VCaP (cell line): ENCODE measurements around the gene FUZ.

ENCODE experiments used
- H3K27ac ChIP-seq: fragments of 450-650 bp; 2 replicates; pipeline ENCODE4 v1.5.1; 2017
- TF ChIP-seq, protein P1 (sequence below): fragments of 450-650 bp; conservative IDR thresholded peaks from 2 replicates; pipeline ENCODE4 v1.5.1; 2017; ENCODE audit warnings: mild to moderate bottlenecking, moderate library complexity

The FUZ gene

DNA sequence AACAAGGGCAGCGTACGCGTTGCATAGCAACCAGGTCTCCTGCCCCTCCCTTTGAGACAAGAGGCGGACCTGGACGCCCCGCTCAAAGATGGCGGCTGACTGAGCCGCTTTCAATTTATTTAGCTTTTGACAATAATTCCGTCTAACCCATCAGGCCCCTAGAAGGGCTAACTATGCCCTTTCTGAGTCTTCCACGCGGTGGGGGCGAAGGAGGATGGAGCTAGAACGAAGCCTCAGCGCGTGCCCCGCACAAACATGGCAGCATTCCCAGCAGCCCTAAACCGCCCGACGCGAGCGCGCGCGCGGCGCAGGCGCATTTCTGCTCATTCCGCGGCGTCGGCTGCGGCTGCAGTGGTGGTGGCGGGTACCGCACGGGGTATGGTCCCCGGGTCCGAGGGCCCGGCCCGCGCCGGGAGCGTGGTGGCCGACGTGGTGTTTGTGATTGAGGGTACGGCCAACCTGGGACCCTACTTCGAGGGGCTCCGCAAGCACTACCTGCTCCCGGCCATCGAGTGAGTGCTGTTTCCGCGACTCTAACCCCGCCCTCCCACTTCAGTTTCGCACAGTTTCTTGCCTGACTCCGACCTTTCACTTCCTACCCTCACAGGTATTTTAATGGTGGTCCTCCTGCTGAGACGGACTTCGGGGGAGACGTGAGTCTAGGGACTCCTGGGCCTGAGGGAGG is 5.0 kb upstream of the FUZ start, which contains the start of gene MED25:
TSS of gene MED25 (plus strand) at position 326 of the 685 bp plus-strand sequence. CDS start at position 379, 53 bp downstream.
- H3K27ac ChIP-seq = peak within 1 kb of the TSS; percentile 86
- TF ChIP-seq, protein P1, sequence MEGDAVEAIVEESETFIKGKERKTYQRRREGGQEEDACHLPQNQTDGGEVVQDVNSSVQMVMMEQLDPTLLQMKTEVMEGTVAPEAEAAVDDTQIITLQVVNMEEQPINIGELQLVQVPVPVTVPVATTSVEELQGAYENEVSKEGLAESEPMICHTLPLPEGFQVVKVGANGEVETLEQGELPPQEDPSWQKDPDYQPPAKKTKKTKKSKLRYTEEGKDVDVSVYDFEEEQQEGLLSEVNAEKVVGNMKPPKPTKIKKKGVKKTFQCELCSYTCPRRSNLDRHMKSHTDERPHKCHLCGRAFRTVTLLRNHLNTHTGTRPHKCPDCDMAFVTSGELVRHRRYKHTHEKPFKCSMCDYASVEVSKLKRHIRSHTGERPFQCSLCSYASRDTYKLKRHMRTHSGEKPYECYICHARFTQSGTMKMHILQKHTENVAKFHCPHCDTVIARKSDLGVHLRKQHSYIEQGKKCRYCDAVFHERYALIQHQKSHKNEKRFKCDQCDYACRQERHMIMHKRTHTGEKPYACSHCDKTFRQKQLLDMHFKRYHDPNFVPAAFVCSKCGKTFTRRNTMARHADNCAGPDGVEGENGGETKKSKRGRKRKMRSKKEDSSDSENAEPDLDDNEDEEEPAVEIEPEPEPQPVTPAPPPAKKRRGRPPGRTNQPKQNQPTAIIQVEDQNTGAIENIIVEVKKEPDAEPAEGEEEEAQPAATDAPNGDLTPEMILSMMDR = peak; percentile 38

DNA sequence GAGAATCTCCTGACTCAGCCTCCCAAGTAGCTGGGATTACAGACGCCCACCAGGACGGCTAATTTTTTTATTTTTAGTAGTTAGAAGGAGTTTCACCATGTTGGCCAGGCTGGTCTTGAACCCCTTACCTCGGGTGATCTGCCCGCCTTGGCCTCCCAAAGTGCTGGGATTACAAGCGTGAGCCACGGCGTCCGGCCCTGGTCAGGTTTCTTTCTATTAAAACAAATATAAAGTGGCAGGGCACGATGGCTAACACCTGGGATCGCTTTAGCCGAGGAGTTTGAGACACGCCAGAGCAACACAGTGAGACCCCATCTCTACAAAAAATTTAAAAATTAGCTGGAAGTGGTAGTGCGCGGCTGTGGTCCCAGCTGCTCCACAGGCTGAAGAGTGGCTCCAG is 3.5 kb upstream of the FUZ start:
- H3K27ac ChIP-seq = peak overlapping the region; percentile 86
- TF ChIP-seq, protein P1 = no peak

DNA sequence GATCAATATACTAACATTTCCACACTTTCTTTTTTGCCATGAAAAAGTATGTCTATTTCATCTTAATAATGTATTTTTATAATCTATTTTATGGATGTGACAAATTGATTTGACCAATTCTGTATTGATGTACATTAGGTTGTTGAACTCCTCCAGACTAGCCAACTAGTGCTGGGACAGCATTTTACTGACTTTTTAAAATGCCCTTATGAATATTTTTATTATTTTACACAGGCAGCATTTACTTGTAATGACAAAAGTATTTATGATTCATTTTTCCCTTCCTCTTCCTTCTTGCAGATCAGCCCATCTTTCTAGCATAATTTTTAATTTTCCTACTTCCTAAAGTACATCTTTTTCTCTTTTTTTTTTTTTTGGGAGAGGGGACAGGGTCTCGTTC is 918 bp upstream of the FUZ start:
- H3K27ac ChIP-seq = peak overlapping the region; percentile 84
- TF ChIP-seq, protein P1 = no peak

DNA sequence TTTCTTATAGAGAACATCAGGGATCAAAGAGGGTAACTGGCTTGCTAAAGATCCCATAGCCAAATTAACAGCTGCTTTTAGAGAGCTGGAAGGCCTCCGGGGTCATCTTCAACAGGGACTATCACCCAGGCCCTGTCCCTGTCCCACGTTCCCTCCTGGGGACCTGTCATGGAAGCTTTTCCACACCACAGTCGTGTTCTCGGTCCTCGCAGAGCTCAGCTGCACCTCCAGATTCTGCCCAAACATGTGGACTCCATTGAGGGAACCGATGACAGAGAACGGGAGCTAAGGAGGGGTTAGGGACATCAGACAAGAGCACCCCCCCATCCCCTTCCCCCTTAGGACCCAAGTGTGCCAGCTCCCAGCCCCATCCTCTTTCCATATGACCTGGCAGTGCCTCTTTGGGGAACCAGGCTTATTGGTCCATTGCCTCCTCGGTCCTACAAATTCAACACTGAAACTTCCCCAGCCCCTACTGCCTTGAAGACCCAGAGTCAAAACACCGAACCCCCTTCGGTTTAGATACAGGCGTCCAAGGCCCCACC is 568 bp downstream of the FUZ start:
- TF ChIP-seq, protein P1 = no peak

GRCh38 chr19:49811328-49811727 is 1.8 kb downstream of the FUZ start:
- no peak overlapping the region for H3K27ac ChIP-seq
- TF ChIP-seq, protein P1 = no peak

More for the DNA sequence above, 568 bp downstream of the FUZ start:
- peak overlapping the region; percentile 84 for H3K27ac ChIP-seq

DNA sequence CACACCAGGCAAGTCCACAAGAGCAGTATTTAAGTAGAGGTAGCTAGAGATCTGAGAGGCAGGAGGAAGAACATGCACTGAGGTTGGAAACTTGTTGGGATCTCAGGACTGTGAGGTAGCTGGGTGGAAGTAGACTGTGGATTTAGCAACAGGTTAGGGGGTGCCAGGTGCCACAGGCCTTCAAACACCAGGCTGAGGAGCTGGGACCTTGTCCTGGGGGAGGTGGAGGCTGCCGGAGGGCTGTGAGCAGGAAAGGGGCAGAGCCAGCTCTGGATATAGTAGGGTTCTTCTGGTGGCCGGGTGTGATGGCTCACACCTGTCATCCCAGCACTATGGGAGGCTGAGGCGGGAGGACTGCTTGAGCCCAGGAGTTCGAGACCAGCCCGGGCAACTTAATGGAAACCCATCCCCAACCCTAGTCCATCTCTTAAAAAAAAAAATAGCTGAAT is 3.1 kb downstream of the FUZ start:
- TF ChIP-seq, protein P1 = no peak
- peak overlapping the region; percentile 79 for H3K27ac ChIP-seq

DNA sequence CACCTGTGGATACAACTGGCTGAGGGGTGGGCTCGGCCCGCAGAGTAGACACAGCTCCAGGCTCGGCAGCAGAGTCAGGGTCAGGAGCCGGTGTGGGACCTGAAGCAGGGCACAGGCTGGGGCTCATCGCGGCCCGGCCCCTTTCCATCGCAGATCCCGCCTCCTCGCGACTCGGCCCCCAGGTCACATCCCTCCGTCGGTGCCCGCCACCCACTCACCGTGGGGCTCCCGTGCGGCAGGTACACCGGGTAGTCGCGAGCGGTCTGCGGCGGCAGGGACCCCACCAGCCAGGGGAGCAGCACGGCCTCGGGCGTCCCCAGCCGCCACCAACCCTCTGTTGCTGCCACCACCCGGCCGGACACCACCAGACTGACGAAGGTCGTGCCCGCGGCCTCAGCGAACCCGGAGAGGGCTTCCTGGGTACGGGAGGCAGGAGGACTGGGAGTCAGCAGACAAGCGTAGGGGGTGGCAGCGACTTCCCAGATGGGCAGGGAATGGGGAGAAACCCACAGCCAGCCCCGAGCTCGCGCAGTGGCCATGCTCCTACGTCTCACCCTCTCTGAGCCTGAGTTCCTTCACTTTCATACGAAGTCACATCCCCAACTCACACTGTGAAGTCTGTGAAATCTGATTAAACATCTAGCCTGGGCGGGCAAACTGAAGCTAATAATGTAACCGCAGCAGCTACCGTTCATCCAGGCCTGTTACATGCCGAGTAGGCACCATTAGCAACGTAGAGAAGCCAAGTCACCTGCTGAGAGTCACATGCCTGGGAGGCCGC is 3.7 kb downstream of the FUZ start:
- TF ChIP-seq, protein P1 = peak; percentile 39
- H3K27ac ChIP-seq = peak overlapping the region; percentile 79
